Measurements from ENCODE around the gene PLD1.

PLD1 gene

GRCh38 chr3:171643033-171643432 lies 167.2 kb downstream of the PLD1 start:
- no peaks in the 10 kb centered on the region for H4K20me1 ChIP-seq (ENCODE audit: control insufficient read depth, insufficient read depth, low read depth, low read length)
- H3K27me3 ChIP-seq (ENCODE audit: control insufficient read depth, low read length): no peaks in the 10 kb centered on the region
- H3F3A ChIP-seq (ENCODE audit: control insufficient read depth, insufficient read depth): no peaks in the 10 kb centered on the region
- H3K27ac ChIP-seq (ENCODE audit: low read depth, low read length): no peak overlapping the region
- no peaks in the 10 kb centered on the region for H3K9me2 ChIP-seq (replicated peaks; ENCODE audit: control insufficient read depth, low read length)
- no peak for TF ChIP-seq EZH2phosphoT487 (IDR thresholded peaks at IDR 0.05; ENCODE audit: borderline replicate concordance, low read length)
- no peak for TF ChIP-seq CTCF (IDR thresholded peaks at IDR 0.05; ENCODE audit: low read depth, low read length, poor library complexity, severe bottlenecking)
- H3K4me3 ChIP-seq (ENCODE audit: low read length): no peak overlapping the region
- H3K36me3 ChIP-seq (ENCODE audit: control insufficient read depth, low read length): no peaks in the 10 kb centered on the region
- H3K4me2 ChIP-seq (ENCODE audit: low read length): no peak overlapping the region
- H3K9me3 ChIP-seq (ENCODE audit: control insufficient read depth, insufficient read depth, low read length): no peaks in the 10 kb centered on the region
- no peaks in the 10 kb centered on the region for H3K79me2 ChIP-seq (ENCODE audit: control insufficient read depth, low read length)
- no peaks in the 10 kb centered on the region for H3K4me1 ChIP-seq (ENCODE audit: control insufficient read depth, low read length)

DNA sequence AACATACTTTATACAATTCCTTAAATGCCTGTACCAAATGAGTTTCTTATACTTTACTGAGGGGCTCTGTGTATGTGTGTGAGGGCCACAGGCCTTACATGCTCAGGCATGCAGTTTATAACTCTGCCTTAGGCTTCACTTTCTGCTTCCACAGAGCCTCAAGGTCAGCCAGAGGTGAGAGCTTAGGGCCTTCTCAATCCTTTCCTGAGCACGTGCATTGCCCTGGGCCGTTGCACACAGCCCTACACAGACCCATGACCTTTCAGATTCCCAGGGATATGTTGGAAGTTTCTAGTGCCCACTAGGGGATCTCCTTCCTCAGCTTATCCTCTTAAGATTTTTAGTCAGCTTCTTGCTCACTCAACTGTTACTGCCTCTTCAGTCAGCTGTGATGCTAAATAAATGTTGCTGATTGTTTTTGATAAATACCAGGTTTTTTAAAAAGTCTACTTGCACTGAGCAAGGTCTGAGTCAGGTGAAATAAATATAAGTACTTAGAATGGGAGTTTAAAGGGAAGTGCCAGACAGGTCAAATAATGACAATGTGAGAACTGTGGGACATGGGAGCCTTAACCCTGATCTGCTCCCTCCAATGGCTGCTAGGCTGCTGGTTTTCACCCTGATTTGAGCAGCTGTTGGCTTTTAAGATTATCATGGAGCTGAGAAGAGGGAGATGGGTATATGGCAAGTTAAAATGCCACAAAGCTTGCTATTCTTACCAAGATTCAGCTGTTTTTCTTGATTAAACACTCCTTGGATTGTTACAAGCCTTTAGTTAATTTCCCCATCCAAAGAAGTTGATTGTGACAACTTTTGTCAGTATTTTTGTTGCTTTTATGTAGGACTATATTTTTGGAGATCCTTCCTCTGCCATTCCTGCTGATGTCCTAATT lies 169.5 kb downstream of the PLD1 start:
- Histone ChIP-seq H3K4me1 (ENCODE audit: control insufficient read depth, low read length) (no peaks in the 10 kb centered on the region), H3K27ac (ENCODE audit: low read depth, low read length) (no peak overlapping the region), H3K9me3 (ENCODE audit: control insufficient read depth, insufficient read depth, low read length) (no peaks in the 10 kb centered on the region), H3K36me3 (ENCODE audit: control insufficient read depth, low read length) (no peaks in the 10 kb centered on the region), H3K27me3 (ENCODE audit: control insufficient read depth, low read length) (no peaks in the 10 kb centered on the region), H3K4me3 (ENCODE audit: low read length) (no peak overlapping the region), H4K20me1 (ENCODE audit: control insufficient read depth, insufficient read depth, low read depth, low read length) (no peaks in the 10 kb centered on the region), H3K79me2 (ENCODE audit: control insufficient read depth, low read length) (no peaks in the 10 kb centered on the region), H3K9me2 (replicated peaks; ENCODE audit: control insufficient read depth, low read length) (no peaks in the 10 kb centered on the region), H3F3A (ENCODE audit: control insufficient read depth, insufficient read depth) (no peaks in the 10 kb centered on the region), H3K4me2 (ENCODE audit: low read length) (no peak overlapping the region)
- TF ChIP-seq CTCF (IDR thresholded peaks at IDR 0.05; ENCODE audit: low read depth, low read length, poor library complexity, severe bottlenecking): no peak
- no peak for TF ChIP-seq EZH2phosphoT487 (IDR thresholded peaks at IDR 0.05; ENCODE audit: borderline replicate concordance, low read length)

DNA sequence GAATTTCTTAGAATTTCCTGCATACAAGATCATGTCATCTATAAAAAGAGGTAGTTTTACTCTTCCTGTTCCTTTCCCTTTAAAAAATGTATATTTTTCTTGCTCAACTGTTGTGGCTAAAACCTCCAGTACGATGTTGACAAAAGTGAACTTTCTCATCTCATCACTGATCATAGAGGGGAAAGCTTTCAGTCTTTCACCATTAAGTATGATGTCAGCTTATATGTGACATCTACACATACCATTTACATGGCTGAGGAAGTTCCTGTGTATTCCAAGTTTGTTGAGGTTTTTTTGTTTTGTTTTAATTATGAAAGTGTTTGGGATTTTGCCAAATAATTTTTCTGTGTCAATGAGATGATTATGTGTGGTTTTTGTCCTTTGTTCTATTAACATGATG lies 173.6 kb downstream of the PLD1 start:
- H3K79me2 ChIP-seq (ENCODE audit: control insufficient read depth, low read length): no peaks in the 10 kb centered on the region
- no peaks in the 10 kb centered on the region for H3K9me2 ChIP-seq (replicated peaks; ENCODE audit: control insufficient read depth, low read length)
- no peak overlapping the region for H3K27ac ChIP-seq (ENCODE audit: low read depth, low read length)
- H3K4me2 ChIP-seq (ENCODE audit: low read length): no peak overlapping the region
- H3K9me3 ChIP-seq (ENCODE audit: control insufficient read depth, insufficient read depth, low read length): no peaks in the 10 kb centered on the region
- no peaks in the 10 kb centered on the region for H3K36me3 ChIP-seq (ENCODE audit: control insufficient read depth, low read length)
- no peaks in the 10 kb centered on the region for H4K20me1 ChIP-seq (ENCODE audit: control insufficient read depth, insufficient read depth, low read depth, low read length)
- no peaks in the 10 kb centered on the region for H3F3A ChIP-seq (ENCODE audit: control insufficient read depth, insufficient read depth)
- H3K27me3 ChIP-seq (ENCODE audit: control insufficient read depth, low read length): no peaks in the 10 kb centered on the region
- H3K4me3 ChIP-seq (ENCODE audit: low read length): no peak overlapping the region
- TF ChIP-seq EZH2phosphoT487 (IDR thresholded peaks at IDR 0.05; ENCODE audit: borderline replicate concordance, low read length) (no peak), CTCF (IDR thresholded peaks at IDR 0.05; ENCODE audit: low read depth, low read length, poor library complexity, severe bottlenecking) (no peak)
- H3K4me1 ChIP-seq (ENCODE audit: control insufficient read depth, low read length): no peaks in the 10 kb centered on the region
